Fibroblast of skin of scalp (primary cell): ENCODE results near the gene GFPT2.
"Not testable (repeated sequence)": the region's sequence is repeated elsewhere in the genome, so short reads cannot be mapped to it uniquely, and the experiment has no call there.

Experiments
- DNase-seq: peaks from one replicate; pipeline ENCODE4 v3.0.0-alpha.2; 2013

The GFPT2 gene

GRCh38 chr5:180303226-180304015, 49.7 kb downstream of the GFPT2 start:
- no peak for DNase-seq

GRCh38 chr5:180302256-180302655, 50.9 kb downstream of the GFPT2 start:
- DNase-seq, result no peak

- DNase-seq, result no peak
Observed at GRCh38 chr5:180301253-180301652, 51.9 kb downstream of the GFPT2 start.

- DNase-seq, result no peak
Observed at GRCh38 chr5:180299526-180299925, 53.6 kb downstream of the GFPT2 start.

GRCh38 chr5:180299014-180299413, 54.1 kb downstream of the GFPT2 start:
- not testable (repeated sequence) for DNase-seq

- no peak for DNase-seq
Observed at GRCh38 chr5:180297587-180298282, 55.4 kb downstream of the GFPT2 start.

GRCh38 chr5:180296771-180297170, 56.4 kb downstream of the GFPT2 start:
- peak; percentile 18 for DNase-seq

GRCh38 chr5:180294913-180295555, 58.1 kb downstream of the GFPT2 start:
- DNase-seq, result no peak

- no peak for DNase-seq
Observed at GRCh38 chr5:180294411-180294810, 58.7 kb downstream of the GFPT2 start.

GRCh38 chr5:180291943-180292831, 60.9 kb downstream of the GFPT2 start, which contains the start of gene MAPK9:
MAPK9 (minus strand) TSS chr5:180292083; CDS start chr5:180280561, 11,522 bp downstream.
- peak; percentile 83 for DNase-seq

- no peak for DNase-seq
Observed at GRCh38 chr5:180291234-180291940, 61.7 kb downstream of the GFPT2 start.

- no peak for DNase-seq
Observed at GRCh38 chr5:180290568-180291233, 62.4 kb downstream of the GFPT2 start.

- DNase-seq, result no peak
Observed at GRCh38 chr5:180289966-180290365, 63.2 kb downstream of the GFPT2 start.

GRCh38 chr5:180289433-180289832, 63.7 kb downstream of the GFPT2 start:
- no peak for DNase-seq

- no peak for DNase-seq
Observed at GRCh38 chr5:180287868-180288267, 65.3 kb downstream of the GFPT2 start.

- no peak for DNase-seq
Observed at GRCh38 chr5:180287404-180287803, 65.7 kb downstream of the GFPT2 start.

GRCh38 chr5:180284149-180284548, 69.0 kb downstream of the GFPT2 start:
- no peak for DNase-seq

- DNase-seq, result no peak
Observed at GRCh38 chr5:180283026-180283615, 70.0 kb downstream of the GFPT2 start.

- DNase-seq, result no peak
Observed at GRCh38 chr5:180282281-180282680, 70.9 kb downstream of the GFPT2 start.

- no peak for DNase-seq
Observed at GRCh38 chr5:180281706-180282105, 71.4 kb downstream of the GFPT2 start.

GRCh38 chr5:180274695-180275094, 78.4 kb downstream of the GFPT2 start:
- DNase-seq, result no peak
